HG03175 (cell line): ENCODE results near the gene ZC3H10.
"Not testable (repeated sequence)": the region's sequence is repeated elsewhere in the genome, so short reads cannot be mapped to it uniquely, and the experiment has no call there.

ENCODE experiments used
- ATAC-seq: cut with Tn5 transposase; IDR thresholded peaks from one replicate; pipeline ENCODE4 v1.9.1; 2021; ENCODE audit warnings: mild to moderate bottlenecking, moderate library complexity; ENCODE audit not compliant: unreplicated experiment

The ZC3H10 gene

DNA sequence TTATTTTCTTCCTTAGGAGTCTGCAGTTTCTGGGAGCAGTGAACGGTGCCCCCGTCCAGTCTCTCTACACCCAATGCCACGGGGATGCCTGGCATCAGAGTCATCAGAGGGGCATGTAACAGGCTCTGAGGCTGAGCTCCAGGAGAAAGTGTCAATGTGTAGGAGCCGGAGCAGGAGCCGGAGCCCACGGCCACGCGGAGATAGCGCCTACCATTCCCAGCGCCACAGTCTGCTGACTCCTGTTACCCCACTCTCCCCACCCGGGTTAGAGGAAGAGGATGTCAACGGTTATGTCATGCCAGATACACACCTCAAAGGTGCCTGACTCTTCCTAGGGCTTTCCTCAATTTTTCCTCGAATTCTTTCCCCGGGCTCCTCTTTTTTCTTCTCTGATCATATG is 17.0 kb upstream of the ZC3H10 start:
- ATAC-seq = no peak

GRCh38 chr12:56102683-56103065 is 15.4 kb upstream of the ZC3H10 start:
- no peak for ATAC-seq

DNA sequence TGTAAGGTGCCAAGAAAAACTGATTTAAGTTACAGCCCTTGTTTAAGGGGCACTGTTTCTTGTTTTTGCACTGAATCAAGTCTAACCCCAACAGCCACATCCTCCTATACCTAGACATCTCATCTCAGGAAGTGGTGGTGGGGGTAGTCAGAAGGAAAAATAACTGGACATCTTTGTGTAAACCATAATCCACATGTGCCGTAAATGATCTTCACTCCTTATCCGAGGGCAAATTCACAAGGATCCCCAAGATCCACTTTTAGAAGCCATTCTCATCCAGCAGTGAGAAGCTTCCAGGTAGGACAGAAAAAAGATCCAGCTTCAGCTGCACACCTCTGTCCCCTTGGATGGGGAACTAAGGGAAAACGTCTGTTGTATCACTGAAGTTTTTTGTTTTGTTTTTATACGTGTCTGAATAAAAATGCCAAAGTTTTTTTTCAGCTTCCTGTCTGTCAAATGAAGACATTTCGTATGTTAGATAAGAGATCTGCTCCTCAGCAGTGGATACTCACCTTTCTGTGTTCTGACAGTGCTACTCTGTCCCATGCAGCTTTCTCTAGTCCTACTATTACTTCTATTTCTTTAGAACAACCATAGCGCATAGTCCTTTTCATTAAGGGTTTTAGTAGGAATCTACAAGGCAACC is 14.9 kb upstream of the ZC3H10 start:
- no peak for ATAC-seq

DNA sequence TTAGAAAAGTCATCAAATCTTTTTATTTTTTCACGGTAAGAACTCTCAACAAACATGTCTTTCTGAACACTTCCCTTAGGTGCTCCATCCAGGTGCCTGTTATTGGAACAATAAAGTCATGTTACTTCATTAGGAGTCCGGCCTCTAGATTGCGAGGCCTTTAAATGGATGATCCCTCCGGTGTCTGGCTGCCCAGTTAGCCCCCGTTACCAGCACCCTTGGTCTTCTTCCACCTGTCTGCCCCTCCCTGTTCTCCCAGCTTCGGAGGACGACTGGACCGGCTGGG is 14.3 kb upstream of the ZC3H10 start:
- ATAC-seq = no peak

DNA sequence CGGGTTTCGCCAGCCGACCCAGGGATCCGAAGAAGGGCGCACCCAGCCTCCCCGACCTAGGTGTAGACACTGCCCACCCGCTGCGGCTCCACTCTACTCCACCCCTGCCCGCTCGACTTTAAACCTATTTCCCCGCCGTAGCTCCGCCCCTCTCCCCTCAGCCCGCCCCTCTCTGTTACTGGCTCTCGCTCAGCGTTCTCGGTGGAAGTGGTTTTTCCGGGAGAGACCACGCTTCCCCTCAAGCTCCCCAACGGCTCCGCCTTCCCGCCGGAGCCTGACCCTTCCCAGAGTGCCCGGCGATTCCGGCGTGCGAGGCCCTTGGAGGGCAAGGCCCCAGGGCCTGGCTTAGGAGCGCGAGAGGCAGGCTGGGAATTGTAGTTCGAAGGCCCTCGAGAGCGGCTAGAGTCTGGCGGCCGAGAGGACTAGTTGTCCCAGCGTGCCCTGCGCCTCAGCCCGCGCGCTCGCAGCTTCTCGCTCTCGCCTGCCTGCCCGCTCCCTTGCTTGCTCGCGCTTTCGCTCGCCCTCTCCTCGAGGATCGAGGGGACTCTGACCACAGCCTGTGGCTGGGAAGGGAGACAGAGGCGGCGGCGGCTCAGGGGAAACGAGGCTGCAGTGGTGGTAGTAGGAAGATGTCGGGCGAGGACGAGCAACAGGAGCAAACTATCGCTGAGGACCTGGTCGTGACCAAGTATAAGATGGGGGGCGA is 13.8 kb upstream of the ZC3H10 start, which contains the start of gene PA2G4:
TSS of gene PA2G4 (plus strand) at position 451 of the 706 bp plus-strand sequence. CDS start at position 630, 179 bp downstream.
- ATAC-seq = peak; percentile 97

GRCh38 chr12:56104815-56105608 is 13.1 kb upstream of the ZC3H10 start:
- ATAC-seq = peak; percentile 17

GRCh38 chr12:56105609-56105902 is 12.5 kb upstream of the ZC3H10 start:
- no peak for ATAC-seq

DNA sequence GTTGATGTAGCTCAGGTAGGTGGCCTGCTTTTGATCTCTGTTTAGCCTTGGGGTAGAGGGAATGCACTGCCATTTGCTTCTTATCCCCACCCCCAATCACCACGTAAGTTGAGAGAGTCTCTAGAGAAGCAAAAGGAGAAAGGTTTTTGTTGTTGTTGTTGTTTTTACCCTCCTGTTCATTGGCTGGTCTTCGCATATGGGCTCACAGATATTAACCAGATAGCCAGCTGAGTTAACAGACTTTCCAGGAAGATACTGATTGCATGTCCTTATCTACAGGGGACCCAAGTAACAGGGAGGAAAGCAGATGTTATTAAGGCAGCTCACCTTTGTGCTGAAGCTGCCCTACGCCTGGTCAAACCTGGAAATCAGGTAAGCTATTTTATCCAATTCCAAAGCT is 10.8 kb upstream of the ZC3H10 start:
- ATAC-seq = no peak

DNA sequence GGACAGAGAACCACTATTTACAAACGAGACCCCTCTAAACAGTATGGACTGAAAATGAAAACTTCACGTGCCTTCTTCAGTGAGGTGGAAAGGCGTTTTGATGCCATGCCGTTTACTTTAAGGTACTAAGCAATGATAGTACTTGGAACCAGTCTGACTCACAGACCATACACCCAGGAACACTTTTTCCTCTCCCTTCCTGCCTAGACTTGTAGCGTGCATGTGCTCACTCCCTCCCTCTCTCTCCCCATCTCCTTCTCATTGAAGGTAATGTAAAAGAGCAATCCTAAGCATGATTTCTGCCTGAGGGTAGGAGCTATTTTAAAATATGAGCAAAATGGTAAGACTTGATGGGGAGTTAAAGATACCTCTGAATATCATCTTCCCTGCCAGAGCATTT is 7.5 kb upstream of the ZC3H10 start:
- no peak for ATAC-seq

GRCh38 chr12:56114084-56114483 is 4.0 kb upstream of the ZC3H10 start:
- ATAC-seq = no peak

DNA sequence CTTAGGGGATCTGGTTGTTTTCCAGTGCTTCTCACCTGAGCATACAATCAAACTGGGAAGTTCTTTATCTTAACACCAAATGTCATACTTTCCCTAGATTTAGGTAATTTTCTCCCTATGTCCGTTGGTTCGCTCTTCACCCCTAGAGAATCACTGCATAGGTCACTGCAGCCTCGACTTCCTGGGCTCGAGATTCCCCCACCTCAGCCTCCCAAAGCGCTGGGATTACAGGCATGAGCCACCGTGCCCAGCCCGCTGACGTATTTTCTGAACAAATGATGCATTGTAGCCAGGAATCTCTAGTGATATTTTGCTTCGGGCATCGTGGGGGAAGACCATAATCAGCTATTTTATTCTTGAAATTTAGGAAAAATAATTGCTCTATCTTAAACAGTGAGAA is 2.7 kb upstream of the ZC3H10 start:
- no peak for ATAC-seq

DNA sequence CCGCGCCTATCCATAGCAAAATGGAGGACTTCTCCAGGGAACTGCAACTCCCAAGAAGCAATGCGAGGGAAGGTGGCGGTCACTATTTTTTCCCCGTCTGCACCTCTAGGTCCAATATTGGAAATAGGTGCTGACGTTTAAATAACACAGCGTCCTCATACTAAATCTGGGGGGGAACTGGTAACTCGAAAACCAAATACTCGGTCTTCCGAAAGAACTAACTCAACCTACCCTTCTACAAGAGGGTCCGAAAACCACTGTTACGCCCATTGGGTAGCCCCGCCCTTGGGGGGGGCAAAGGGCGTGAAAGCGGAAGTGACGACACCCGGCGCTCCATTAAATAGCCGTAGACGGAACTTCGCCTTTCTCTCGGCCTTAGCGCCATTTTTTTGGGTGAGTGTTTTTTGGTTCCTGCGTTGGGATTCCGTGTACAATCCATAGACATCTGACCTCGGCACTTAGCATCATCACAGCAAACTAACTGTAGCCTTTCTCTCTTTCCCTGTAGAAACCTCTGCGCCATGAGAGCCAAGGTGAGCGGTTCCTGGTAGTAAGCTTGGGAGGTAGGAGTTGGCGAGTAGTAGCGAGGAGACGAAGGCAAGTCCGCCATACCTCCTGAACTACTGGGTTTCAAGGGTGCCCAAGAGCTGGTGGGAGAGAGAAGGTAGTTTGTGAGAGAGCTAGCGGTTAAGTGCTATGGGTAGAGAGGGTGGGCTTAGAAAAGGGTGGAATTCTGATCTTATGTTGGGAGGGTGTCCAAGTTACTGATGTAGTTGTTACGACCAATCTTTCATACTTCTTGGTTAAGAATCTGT is 1.6 kb upstream of the ZC3H10 start, which contains the start of gene RPL41:
TSS of gene RPL41 (plus strand) at position 367 of the 815 bp plus-strand sequence.
- ATAC-seq = peak; percentile 40

DNA sequence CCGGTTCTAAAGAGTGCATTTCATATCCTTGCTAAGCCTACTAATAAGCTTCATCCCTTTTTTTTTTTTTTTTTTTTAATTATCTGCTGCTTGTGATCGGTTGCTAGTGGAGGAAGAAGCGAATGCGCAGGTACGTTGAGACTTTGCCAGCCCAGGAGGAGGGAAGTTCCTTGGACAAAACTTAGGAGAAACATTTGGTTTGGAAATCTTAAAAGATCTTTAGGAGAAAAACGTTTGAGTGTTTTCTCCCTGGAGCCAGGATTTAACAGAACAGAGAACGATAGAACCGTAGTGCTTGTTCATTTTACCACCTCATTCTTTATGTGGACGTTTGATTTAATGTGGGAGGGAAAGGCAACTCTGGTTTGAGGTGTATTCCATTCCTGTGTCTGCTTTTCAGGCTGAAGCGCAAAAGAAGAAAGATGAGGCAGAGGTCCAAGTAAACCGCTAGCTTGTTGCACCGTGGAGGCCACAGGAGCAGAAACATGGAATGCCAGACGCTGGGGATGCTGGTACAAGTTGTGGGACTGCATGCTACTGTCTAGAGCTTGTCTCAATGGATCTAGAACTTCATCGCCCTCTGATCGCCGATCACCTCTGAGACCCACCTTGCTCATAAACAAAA is 872 bp upstream of the ZC3H10 start:
- not testable (repeated sequence) for ATAC-seq

DNA sequence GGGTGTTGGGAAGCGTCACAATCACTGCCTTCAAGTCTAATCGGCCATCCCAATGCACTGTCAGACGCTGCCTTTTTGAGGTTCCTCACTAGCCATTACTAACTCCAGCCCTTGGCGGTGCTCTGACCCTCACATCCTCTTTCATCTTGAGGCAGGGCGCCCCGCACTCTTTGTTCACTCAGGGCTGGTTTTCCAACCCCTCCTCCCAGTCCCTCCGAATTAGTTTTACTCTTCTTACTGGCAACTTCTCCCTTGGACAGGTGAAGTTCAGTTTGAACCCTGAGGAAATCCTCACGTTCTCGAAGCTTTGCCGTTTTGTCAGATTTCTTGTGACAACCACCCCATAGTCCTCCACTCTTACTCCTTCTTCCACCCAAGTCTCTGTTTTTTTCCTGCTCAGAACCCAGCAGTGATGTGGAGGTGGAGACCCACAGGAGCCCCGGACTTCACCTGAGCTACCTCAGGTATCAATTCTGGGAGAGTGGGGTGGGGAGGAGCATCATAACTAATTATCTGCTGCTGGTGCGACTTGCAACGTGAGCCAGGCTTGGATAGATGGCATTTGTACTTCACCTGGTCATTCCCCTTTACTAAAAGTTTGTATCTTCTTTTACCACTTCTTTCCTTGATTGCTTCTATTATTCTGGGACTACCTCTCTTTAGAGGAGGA is 757 bp downstream of the ZC3H10 start:
- no peak for ATAC-seq

DNA sequence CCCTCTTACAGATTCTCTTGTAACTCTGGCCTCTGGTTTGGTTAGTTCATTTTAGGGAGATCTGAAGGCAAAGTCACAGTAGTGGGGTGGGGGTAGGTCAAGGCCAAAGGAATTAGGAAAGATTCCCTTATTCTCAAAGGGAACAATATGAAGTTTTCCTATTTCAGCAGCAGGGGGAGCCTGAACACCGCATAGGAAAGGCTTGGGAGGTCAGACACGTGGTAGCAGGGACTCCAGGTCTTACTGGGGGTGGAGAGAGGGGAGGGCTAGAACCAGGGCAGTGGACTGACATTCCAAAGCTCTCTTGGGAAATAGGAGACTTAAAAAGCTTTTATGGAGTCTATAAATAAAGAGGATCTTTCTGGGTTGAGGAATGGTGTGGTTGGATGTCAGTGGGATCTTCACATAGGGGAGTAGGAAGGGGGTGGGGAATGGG is 1.3 kb downstream of the ZC3H10 start:
- no peak for ATAC-seq

DNA sequence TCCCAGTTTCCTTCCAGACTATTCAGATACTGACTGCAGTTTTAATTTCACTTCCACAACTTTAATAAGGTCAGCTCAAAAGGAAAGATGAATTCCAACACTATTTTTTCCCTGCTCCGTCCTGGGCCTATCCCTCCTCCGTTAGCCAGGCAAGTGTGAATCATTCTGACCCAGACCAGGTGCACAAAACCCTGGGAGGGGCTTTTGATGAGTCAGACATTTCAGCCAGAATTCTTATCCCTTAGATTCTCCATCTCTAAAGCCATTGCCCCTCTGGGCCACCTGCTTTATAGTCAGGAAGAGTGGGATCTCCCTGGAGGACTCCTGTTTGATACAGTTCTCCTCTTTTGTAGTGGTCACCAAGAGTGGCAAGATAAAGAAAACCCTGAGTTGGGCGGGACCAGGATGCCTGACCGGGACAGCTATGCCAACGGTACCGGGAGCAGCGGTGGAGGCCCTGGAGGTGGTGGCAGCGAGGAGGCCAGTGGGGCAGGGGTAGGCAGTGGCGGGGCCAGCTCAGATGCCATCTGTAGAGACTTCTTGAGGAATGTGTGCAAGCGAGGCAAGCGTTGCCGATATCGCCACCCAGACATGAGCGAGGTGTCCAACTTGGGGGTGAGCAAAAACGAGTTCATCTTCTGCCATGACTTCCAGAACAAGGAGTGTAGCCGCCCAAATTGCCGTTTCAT is 2.2 kb downstream of the ZC3H10 start:
- ATAC-seq = no peak

DNA sequence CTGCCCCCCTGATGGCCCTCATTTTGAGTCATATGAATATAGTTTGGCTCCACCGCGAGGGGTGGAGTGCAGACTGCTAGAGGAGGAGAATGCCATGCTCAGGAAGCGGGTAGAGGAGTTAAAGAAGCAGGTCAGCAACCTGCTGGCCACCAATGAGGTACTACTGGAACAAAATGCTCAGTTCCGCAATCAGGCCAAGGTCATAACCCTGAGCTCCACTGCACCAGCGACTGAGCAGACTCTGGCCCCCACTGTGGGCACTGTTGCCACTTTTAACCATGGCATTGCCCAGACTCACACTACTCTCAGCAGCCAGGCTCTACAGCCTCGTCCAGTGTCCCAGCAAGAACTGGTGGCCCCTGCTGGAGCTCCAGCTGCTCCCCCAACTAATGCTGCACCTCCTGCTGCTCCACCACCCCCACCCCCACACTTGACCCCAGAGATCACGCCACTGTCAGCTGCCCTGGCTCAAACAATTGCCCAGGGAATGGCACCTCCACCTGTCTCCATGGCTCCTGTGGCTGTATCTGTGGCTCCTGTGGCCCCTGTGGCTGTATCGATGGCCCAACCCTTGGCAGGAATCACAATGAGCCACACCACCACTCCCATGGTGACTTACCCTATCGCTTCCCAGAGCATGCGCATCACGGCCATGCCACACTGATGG is 3.3 kb downstream of the ZC3H10 start:
- ATAC-seq = no peak

DNA sequence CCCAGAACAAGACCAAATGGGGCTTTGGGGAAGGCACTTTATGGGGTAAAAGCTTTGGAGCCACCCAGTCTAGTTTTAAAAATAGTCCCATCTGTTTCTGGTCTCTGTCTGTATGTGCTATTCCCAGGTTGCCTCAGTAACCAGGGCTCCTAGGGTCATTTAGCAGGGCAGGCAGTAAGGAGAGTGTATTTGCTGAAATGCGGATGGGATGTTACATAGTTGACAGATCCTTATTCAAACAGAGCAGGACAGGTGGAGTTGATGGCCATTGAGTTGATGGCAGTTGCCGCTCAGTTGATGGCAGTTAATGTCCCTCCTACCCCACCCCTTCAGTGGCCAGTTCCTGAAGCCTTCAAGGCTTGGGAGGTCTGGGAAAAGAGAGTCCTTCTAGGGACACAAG is 4.6 kb downstream of the ZC3H10 start:
- no peak for ATAC-seq

DNA sequence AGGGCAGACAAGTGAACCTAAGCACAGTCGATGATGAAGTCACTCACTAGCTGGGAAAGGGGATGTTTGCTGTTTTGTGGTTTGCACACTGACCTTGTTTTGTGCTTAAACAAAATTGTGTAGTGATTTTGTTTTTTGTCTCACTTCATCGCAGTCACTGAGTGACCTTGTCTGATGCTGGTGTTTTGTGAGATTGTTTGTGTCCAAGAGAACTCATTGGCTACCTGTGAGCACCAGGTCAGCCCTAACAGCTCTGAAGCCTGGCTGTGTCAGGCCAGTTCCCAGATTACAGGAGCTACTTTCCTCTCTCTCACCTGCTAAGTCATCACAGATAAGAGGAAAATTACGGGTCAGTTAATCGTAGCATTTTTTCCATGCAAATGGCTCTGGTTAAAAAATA is 6.1 kb downstream of the ZC3H10 start:
- ATAC-seq = no peak
